Measurements from ENCODE around the gene ENOX1. TPM values are rescaled to one million over a fixed set of nuclear protein-coding genes. Genes with fewer than 3 reads are reported as not detected.

The ENOX1 gene
- total and polyA plus RNA-seq, 2 of the 8 experiments (the other 6 are each of a cell fraction or from before 2014, with no cell fraction given) = 0.23 to 0.37 TPM

- TF ChIP-seq ATF2 (IDR thresholded peaks at IDR 0.05; ENCODE audit: low read length) = no peak
- TF ChIP-seq MAFK (IDR thresholded peaks at IDR 0.05; ENCODE audit: low read depth, low read length) = no peak
Observed at GRCh38 chr13:43489233-43489632, 297.5 kb downstream of the ENOX1 start (continued).

Measured in H1 (cell line).